Endothelial cell of umbilical vein (primary cell): ENCODE data around the gene RPS16. TPM values are rescaled to one million over a fixed set of nuclear protein-coding genes. Genes with fewer than 3 reads are reported as not detected.

ENCODE experiments used
- BruUV-seq: library from RNA; stranded (reverse); fragments of 400-500 nt; replicated peaks from 2 replicates; lab custom pipeline; 2021; lab: Mats Ljungman, UMichigan
- CTCF ChIA-PET: fragments of 300-600, 350-600 bp; sonication (Branson Sonifier 250); formaldehyde crosslinking; loops from one replicate; lab custom pipeline; 2021; ENCODE audit warnings: antibody characterized with exemption, inconsistent platforms; lab: Charles Lee
- POLR2A ChIA-PET: fragments of 300-600, 350-600 bp; sonication (Branson Sonifier 250); formaldehyde crosslinking; loops from one replicate; lab custom pipeline; 2021; ENCODE audit warnings: antibody characterized with exemption, inconsistent platforms; lab: Charles Lee
- DNase-seq: peaks from one replicate; pipeline ENCODE4 v3.0.0-alpha.2; 2011; ENCODE audit warnings: low read depth, low spot score
- FAIRE-seq: peaks from 2 replicates; lab custom pipeline; 2011; peaks lifted over from hg19 to GRCh38; lab: Jason Lieb, UNC
- H2AFZ ChIP-seq: 2 replicates; pipeline ENCODE4 v1.6.0; 2012; ENCODE audit warnings: low read depth, low read length, control low read depth, inconsistent platforms
- H3K27ac ChIP-seq: 2 replicates; pipeline ENCODE4 v1.5.1; 2011; ENCODE audit warnings: low read depth, mild to moderate bottlenecking, control low read depth, low read length, moderate library complexity; ENCODE audit not compliant: insufficient read depth
- H3K27me3 ChIP-seq, 2 experiments: 2 replicates each; pipeline versions ENCODE4 v1.6.0 to v1.6.1; 2011; ENCODE audit warnings: low read length in 2 of 2, mixed read lengths in 1 of 2; ENCODE audit not compliant: control insufficient read depth in 2 of 2, insufficient read depth in 2 of 2
- H3K36me3 ChIP-seq, 2 experiments: 2 replicates in 1 of 2; 3 replicates in 1 of 2; pipeline ENCODE4 v1.5.1; 2011; ENCODE audit warnings: low read length in 2 of 2, mild to moderate bottlenecking in 1 of 2, moderate library complexity in 1 of 2; ENCODE audit not compliant: control insufficient read depth in 2 of 2, insufficient read depth in 2 of 2; ENCODE audit errors: extremely low read depth in 1 of 2
- H3K4me1 ChIP-seq: 3 replicates; pipeline ENCODE4 v1.5.1; 2011; ENCODE audit warnings: mild to moderate bottlenecking, low read length; ENCODE audit not compliant: control insufficient read depth, insufficient read depth; ENCODE audit errors: extremely low read depth
- H3K4me2 ChIP-seq: 2 replicates; pipeline ENCODE4 v1.6.1; 2011; ENCODE audit warnings: low read length, control low read depth, mixed read lengths; ENCODE audit not compliant: insufficient read depth
- H3K4me3 ChIP-seq, 3 experiments: fragments of 200-600 bp in 1 of 3; sonication (generic), shearing (Covaris generic) in 1 of 3; replicated peaks in 1 of 3; 2 replicates each; pipeline ENCODE4 v1.5.1; 2011 to 2016; ENCODE audit warnings: control low read depth in 3 of 3, low read length in 3 of 3, mild to moderate bottlenecking in 2 of 3, inconsistent platforms in 1 of 3, low read depth in 1 of 3, moderate library complexity in 1 of 3; ENCODE audit not compliant: insufficient read depth in 1 of 3
- H3K79me2 ChIP-seq: 2 replicates; pipeline ENCODE4 v1.6.0; 2012; ENCODE audit warnings: low read length, inconsistent platforms; ENCODE audit not compliant: control insufficient read depth, insufficient read depth
- H3K9ac ChIP-seq: replicated peaks from 2 replicates; pipeline ENCODE3; 2011; ENCODE audit warnings: low read length, control low read depth; ENCODE audit not compliant: insufficient read depth; ENCODE audit errors: extremely low read depth
- H3K9me1 ChIP-seq: replicated peaks from 3 replicates; pipeline ENCODE4 v1.6.0; 2011; ENCODE audit warnings: mild to moderate bottlenecking, low read length; ENCODE audit not compliant: control insufficient read depth, insufficient read depth; ENCODE audit errors: extremely low read depth
- H3K9me3 ChIP-seq: replicated peaks from 2 replicates; pipeline ENCODE4 v1.5.1; 2012; ENCODE audit warnings: low read length, inconsistent platforms; ENCODE audit not compliant: control insufficient read depth, insufficient read depth
- H4K20me1 ChIP-seq: replicated peaks from 2 replicates; pipeline ENCODE3; 2011; ENCODE audit warnings: mild to moderate bottlenecking, low read length; ENCODE audit not compliant: control insufficient read depth, insufficient read depth; ENCODE audit errors: extremely low read depth
- EZH2 ChIP-seq: IDR thresholded peaks from 2 replicates; pipeline ENCODE4 v1.6.1; 2012; ENCODE audit warnings: borderline replicate concordance, low read depth, mild to moderate bottlenecking, moderate library complexity, low read length, inconsistent platforms; ENCODE audit not compliant: severe bottlenecking
- FOS ChIP-seq: IDR thresholded peaks from 2 replicates; pipeline ENCODE4 v1.6.1; 2011; ENCODE audit warnings: mild to moderate bottlenecking, low read length, moderate library complexity, borderline replicate concordance; ENCODE audit not compliant: insufficient read depth
- GATA2 ChIP-seq: IDR thresholded peaks from 2 replicates; pipeline ENCODE4 v1.7.0; 2011; ENCODE audit warnings: low read depth, mild to moderate bottlenecking, moderate library complexity, mixed read lengths, low read length; ENCODE audit not compliant: insufficient read length, insufficient read depth
- JUN ChIP-seq: IDR thresholded peaks from 2 replicates; pipeline ENCODE4 v1.6.1; 2011; ENCODE audit warnings: borderline replicate concordance, low read depth; ENCODE audit not compliant: insufficient read length, insufficient read depth
- MYC ChIP-seq: IDR thresholded peaks from one replicate; pipeline ENCODE4 v1.6.1; 2011; ENCODE audit warnings: mild to moderate bottlenecking, low read depth, low read length
- POLR2AphosphoS5 ChIP-seq: IDR thresholded peaks from 2 replicates; pipeline ENCODE4 v1.6.1; 2012; ENCODE audit warnings: low read depth, mild to moderate bottlenecking, control low read depth, low read length, moderate library complexity; ENCODE audit not compliant: insufficient read depth
- dilution Hi-C: fragments of 300-500 bp; cut with MboI; formaldehyde crosslinking; loops from one replicate; pipeline ENCODE4 v1.15.0; 2019; ENCODE audit warnings: low sequenced_read_pairs; ENCODE audit not compliant: extremely low pct_ligation_motif_present
- intact Hi-C: fragments of 100-400 bp; cut with micrococcal nuclease; formaldehyde crosslinking; loops from one replicate; pipeline ENCODE4 v1.10.0; 2022
- polyA plus RNA-seq, 4 experiments: library from polyadenylated mRNA; depleted of rRNA in 3 of 4; stranded (reverse) in 3 of 4; unstranded in 1 of 4; fragments of >200 nt; gene quantifications; 2 replicates each; pipeline versions ENCODE4 v1.2.1 to v1.2.3, GENCODE V29; 2011 to 2012; ENCODE audit warnings: missing spikeins in 1 of 4
- total RNA-seq: library from RNA; stranded (reverse); gene quantifications from 2 replicates; pipeline ENCODE4 v1.2.3, GENCODE V29; 2021
- TF ChIP-seq, protein P1 (sequence below): IDR thresholded peaks from 2 replicates; pipeline ENCODE4 v1.6.1; 2011; ENCODE audit not compliant: insufficient read depth, insufficient read length

RPS16 gene
- total and polyA plus RNA-seq, 2 donors (not counting 3 experiments of a cell fraction or from before 2014, with no cell fraction given): 1,768 to 5,244 TPM

DNA sequence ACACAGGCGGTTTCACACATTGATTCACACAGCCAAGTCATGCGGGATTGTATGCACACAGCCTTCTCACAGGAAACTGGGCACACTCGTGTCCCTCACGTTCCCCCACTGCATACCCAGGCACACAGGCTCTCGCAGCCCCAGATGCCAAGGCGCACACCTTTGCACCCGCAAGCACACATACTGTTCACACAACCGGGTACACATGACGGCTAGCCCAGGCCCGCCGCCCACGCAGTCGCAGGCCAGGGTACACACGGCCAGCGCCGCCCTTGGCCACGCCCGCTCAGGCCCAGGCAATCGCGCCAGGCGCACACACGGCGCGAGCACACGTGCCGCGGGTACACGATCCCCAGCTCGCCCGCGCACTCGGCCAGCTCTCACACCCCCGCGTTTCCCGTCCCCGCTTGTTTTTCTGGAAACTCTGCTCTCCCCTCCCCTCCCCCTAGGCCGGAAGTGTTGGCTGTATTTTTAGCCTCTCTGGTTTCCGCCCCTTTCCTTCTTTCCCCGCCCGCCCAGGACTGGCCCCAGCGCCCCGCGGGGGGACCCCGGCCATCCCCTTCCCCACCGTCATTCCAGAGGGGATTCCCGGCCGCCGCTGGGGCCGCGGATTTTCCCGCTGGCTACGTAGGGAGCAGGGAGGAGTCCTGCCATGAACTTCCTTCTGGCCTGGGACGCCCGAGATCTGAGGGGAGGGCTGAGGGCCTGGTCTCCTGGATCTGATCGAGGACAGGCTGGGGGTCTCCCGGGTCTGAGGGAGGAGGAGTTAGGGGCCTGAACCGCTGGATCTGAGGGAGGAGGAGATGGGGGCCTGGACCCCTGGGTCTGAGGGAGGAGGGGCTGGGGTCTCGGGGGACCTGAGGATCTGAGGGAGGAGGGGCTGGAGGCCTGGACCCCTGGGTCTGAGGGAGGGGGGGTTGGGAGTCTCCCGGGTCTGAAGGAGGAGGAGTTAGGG, 33.1 kb downstream of the RPS16 start:
- Histone ChIP-seq H3K4me3 (peak overlapping the region; percentile 19 to 34 (median 23)), H3K9me3 (no peaks in the 10 kb centered on the region), H3K9me1 (no peaks in the 10 kb centered on the region), H3K36me3 (peaks cover 0 to 4% of the 10 kb centered on the region in 2 experiments), H3K4me2 (peak overlapping the region; percentile 57), H3K4me1 (peaks cover 25% of the 10 kb centered on the region), H4K20me1 (no peaks in the 10 kb centered on the region), H3K79me2 (peaks cover 9% of the 10 kb centered on the region), H3K27ac (peak overlapping the region; percentile 89), H3K9ac (peak overlapping the region; percentile 92), H2AFZ (no peak overlapping the region), H3K27me3 (no peaks in the 10 kb centered on the region)
- TF ChIP-seq GATA2: no peak
- no peak for TF ChIP-seq EZH2
- TF ChIP-seq MYC: peak; percentile 55
- no peak for TF ChIP-seq JUN
- TF ChIP-seq, protein P1, sequence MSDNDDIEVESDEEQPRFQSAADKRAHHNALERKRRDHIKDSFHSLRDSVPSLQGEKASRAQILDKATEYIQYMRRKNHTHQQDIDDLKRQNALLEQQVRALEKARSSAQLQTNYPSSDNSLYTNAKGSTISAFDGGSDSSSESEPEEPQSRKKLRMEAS: peak; percentile 90
- peak; percentile 79 for TF ChIP-seq POLR2AphosphoS5
- TF ChIP-seq FOS: no peak
- CTCF ChIA-PET: interaction anchor here (1.0 to 2.9 kb wide), 4 partner anchors 9 to 281 kb away, joined by 3 to 22 read pairs (median 6); partner anchors contain the start of genes MED29, PAF1 and PLEKHG2
- BruUV-seq: no TSS peak
- intact Hi-C loops (loop anchor here (1.0 kb wide), 1 partner anchor 10 kb away; the partner anchor contains the start of gene PLEKHG2), dilution Hi-C loops (no loop called here)
- POLR2A ChIA-PET: interaction anchor here (0.8 to 1.5 kb wide), 2 partner anchors 12 to 33 kb away, joined by 3 to 9 read pairs; partner anchors contain the start of genes MED29, PAF1 and RPS16
- FAIRE-seq (peak; percentile 86), DNase-seq (peak; percentile 95)
